CD4-positive, alpha-beta T cell treated with Interleukin-12 subunit alpha and Interleukin-12 subunit beta, for 1 hour (primary cell): Measurements from ENCODE around the gene WWC1.
"Not testable (repeated sequence)": the region's sequence is repeated elsewhere in the genome, so short reads cannot be mapped to it uniquely, and the experiment has no call there.

Experiments
- DNase-seq: peaks from one replicate; pipeline ENCODE4 v3.0.0-alpha.2; 2020

Gene WWC1

GRCh38 chr5:168310541-168310940, 19.1 kb downstream of the WWC1 start:
- not testable (repeated sequence) for DNase-seq

DNA sequence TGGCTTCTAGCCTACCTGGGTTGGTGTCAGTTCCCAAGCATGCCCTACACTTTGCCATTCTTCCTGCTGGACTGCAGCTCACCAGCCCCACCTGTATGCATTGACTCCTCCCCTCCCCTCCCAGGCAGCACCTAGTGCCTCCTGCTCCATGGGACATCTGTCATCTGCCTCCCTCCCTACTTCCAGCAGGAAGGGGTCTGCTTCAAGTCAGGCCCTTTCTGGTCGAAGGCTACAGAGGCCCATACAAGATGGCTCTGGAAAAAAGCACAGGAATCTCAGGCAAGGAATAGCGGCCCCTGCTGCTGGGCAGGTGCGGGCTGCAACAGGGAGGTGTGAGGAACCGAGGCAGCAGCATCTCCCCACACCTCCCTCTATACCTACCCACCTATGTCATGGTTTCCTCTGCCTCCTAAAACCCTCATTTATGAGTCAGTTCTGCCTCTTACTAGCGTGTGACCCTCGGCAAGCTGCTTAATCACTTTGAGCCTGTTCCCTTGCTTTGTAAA, 19.7 kb downstream of the WWC1 start:
- DNase-seq: no peak

DNA sequence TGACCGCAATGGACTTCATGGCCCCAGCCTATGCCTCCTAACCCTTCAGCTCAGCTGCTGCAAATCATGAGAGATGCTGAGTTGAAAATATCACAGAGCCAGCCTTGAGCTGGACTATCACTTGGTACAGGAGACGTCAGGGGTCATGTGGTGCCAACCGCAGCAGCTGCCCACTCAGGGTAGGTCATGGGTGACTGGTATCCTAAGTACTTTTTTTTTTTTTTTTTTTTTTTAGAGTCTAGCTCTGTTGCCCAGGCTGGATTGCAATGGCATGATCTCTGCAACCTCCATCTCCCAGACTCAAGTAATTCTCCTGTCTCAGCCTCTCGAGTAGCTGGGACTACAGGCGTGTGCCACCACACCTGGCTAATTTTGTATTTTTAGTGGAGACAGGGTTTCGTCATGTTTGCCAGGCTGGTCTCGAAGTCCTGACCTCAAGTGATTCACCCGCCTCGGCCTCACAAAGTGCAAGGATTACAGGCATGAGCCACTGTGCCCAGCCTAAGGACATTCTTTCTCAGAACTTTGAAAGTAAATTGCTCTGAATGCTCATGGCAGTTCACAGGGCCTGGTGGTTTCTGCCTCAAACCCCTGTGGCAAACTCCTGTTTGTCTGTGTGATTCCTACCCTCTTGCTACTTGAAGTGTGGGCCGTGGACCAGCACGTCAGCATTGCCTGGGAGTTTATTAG, 21.3 kb downstream of the WWC1 start:
- DNase-seq: no peak

GRCh38 chr5:168313596-168314204, 22.3 kb downstream of the WWC1 start:
- DNase-seq: no peak

GRCh38 chr5:168314735-168315411, 23.4 kb downstream of the WWC1 start:
- no peak for DNase-seq

- DNase-seq: no peak
These were observed 24.1 kb downstream of the WWC1 start for GRCh38 chr5:168315416-168316138.

GRCh38 chr5:168316139-168316578, 24.7 kb downstream of the WWC1 start:
- no peak for DNase-seq

DNA sequence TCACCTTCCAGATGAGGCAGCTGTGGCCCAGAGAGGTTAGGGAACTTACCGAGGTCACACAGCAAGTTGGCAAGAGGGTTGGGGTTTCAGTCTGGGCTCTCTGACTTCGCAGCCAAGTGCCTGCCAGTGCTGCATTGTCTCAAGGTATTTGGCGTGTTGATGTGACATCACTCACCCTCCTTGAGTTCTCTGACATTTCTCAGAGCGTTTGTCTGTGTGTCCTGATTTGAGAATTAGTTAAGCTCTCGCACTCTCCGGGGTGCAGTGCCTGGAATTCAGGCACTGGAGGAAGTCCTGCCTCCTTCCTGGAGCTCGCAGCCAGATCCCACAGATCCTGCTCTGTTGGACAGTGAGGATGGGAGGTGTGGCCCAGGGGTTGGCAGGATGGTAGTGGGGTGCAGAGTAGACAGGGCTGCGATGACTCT, 25.7 kb downstream of the WWC1 start:
- DNase-seq: no peak

GRCh38 chr5:168317521-168318147, 26.2 kb downstream of the WWC1 start:
- no peak for DNase-seq

DNA sequence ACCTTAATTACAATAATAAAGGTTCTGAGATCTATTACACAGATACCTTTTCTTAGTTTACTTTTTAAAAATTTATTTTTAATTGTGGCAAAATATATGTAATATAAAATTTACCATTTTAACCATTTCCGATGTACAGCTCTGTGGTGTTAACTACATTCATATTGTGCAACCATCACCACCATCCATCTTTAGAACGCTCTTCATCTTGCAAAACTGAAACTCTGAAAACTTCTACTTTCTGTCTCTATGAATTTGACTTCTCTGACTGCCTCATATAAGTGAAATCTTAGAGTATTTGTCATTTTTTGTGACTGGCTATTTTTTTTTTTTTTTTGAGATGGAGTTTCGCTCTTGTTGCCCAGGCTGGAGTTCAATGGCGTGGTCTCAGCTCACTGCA, 26.8 kb downstream of the WWC1 start:
- no peak for DNase-seq

DNA sequence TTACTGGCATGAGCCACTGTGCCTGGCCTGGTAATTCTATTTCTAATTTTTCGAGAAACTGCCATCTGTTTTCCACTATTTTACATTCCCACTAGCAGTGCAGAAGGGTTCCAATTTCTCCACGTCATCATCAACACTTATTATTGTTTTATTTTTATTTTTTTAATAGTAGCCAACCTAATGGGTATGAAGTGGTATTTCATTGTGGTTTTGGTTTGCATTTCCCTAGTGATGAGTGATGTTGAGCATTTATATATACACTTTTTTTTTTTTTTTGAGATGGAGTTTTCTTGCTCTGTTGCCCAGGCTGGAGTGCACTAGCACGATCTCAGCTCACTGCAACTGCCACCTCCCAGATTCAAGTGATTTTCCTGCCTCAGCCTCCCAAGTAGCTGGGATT, 28.3 kb downstream of the WWC1 start:
- no peak for DNase-seq

DNA sequence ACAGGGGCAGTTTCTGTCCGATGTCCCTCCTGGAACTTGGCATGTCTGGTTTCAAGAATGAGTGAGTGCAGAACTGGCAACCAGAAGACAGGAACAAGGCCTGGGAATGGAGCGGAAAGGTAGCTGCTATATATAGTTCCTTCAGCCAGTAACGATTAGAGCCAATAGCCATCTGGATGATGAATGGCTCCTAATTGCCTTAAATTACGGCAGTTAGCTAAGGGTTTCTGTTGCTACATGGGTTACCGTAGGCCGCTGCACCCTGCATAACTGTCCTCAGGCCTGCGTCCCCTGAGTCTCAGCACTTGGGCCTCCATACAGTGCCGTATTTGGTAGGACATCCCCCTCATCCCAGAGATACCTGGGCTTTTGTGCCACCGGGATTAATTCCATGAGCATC, 29.4 kb downstream of the WWC1 start:
- DNase-seq: no peak

GRCh38 chr5:168324859-168325630, 33.6 kb downstream of the WWC1 start:
- no peak for DNase-seq

- no peak for DNase-seq
These were observed 35.6 kb downstream of the WWC1 start for GRCh38 chr5:168327019-168327421.

GRCh38 chr5:168327451-168327850, 36.0 kb downstream of the WWC1 start:
- no peak for DNase-seq

GRCh38 chr5:168327994-168328393, 36.5 kb downstream of the WWC1 start:
- DNase-seq: no peak

GRCh38 chr5:168328814-168329213, 37.4 kb downstream of the WWC1 start:
- no peak for DNase-seq

GRCh38 chr5:168329302-168329701, 37.9 kb downstream of the WWC1 start:
- no peak for DNase-seq

DNA sequence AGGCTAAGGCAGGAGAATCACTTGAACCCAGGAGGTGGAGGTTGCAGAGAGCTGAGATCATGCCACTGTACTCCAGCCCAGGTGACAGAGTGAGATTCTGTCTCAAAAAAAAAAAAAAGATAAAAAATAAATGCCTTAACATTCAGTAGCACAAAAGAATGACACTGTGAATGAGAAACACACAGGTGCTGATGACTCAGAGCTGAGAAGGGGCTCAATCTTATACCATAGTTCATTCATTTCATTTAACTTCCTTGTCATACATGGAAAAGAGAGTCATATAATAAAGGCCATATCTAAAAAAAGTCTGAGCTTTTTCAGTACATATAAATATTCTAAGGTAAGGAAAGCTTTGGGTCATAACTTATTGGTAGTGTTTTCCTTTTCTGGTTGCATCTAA, 40.6 kb downstream of the WWC1 start:
- DNase-seq: no peak

GRCh38 chr5:168334280-168334679, 42.8 kb downstream of the WWC1 start:
- DNase-seq: no peak

DNA sequence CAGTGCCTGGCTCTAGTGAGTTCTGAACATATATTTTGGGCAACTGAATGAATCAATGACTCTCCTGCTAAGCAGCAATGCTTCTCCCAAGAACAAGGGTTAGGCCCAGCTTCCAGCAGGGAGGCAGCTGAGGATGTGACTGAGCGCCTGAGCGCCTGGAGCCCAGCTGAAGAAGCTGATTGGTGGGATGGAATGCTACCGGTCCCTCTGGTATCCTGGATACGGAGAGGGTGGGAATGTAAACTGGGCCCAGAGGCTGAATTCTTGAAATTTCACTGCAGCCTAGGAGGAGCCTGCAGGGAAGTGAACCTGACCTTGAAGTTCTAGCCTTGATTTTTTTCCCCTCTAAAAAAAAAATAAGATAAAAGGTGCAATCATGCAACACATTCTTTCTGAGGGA, 43.2 kb downstream of the WWC1 start:
- no peak for DNase-seq

GRCh38 chr5:168337361-168337760, 45.9 kb downstream of the WWC1 start:
- no peak for DNase-seq
